Gastroesophageal sphincter (tissue), 3 donors: ENCODE results near the gene HMGXB3.

Experiments used
- EP300 ChIP-seq: sonication (generic); formaldehyde crosslinking; IDR thresholded peaks from one replicate; pipeline ENCODE4 v1.6.1; 2017; ENCODE audit warnings: antibody characterized with exemption, mild to moderate bottlenecking
- POLR2A ChIP-seq, 2 donors: fragments of 450-650 bp; IDR thresholded peaks; one replicate each; pipeline ENCODE4 v1.6.1; 2017; ENCODE audit warnings: antibody characterized with exemption in 2 of 2, mild to moderate bottlenecking in 2 of 2, moderate library complexity in 1 of 2
- POLR2AphosphoS5 ChIP-seq: sonication (generic); formaldehyde crosslinking; IDR thresholded peaks from one replicate; pipeline ENCODE4 v1.6.1; 2017; ENCODE audit warnings: antibody characterized with exemption
- TF ChIP-seq, protein P1 (sequence below), 4 experiments: fragments of 200-600 bp in 2 of 4; fragments of 450-650 bp in 2 of 4; sonication (generic) in 1 of 4; IDR thresholded peaks; one replicate each; pipeline ENCODE4 v1.5.1; 2017 to 2019; ENCODE audit warnings: antibody characterized with exemption in 4 of 4, mild to moderate bottlenecking in 2 of 4, moderate library complexity in 2 of 4

DNA sequence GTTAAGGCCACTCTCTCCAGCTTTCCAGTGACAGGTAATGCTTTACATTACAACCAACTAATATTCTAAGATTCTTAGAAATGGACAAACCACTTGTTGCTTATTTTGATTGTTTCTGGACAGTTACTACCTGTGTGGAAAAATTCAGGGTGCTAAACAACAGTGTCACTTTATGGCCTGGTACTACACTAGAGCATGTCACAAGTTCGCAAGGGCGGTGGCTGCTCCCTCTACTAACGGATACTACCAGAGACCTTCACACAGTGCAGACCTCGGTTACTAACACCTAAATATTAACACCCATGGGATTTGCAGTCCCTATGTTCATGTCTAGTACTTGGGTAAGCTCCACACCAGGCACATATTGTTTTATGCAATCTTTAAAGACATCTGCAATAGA lies 13.4 kb downstream of the HMGXB3 start:
- TF ChIP-seq POLR2AphosphoS5 (no peak), POLR2A (IDR thresholded peaks at IDR 0.05) (no peak), EP300 (no peak)
- TF ChIP-seq, protein P1, sequence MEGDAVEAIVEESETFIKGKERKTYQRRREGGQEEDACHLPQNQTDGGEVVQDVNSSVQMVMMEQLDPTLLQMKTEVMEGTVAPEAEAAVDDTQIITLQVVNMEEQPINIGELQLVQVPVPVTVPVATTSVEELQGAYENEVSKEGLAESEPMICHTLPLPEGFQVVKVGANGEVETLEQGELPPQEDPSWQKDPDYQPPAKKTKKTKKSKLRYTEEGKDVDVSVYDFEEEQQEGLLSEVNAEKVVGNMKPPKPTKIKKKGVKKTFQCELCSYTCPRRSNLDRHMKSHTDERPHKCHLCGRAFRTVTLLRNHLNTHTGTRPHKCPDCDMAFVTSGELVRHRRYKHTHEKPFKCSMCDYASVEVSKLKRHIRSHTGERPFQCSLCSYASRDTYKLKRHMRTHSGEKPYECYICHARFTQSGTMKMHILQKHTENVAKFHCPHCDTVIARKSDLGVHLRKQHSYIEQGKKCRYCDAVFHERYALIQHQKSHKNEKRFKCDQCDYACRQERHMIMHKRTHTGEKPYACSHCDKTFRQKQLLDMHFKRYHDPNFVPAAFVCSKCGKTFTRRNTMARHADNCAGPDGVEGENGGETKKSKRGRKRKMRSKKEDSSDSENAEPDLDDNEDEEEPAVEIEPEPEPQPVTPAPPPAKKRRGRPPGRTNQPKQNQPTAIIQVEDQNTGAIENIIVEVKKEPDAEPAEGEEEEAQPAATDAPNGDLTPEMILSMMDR (IDR thresholded peaks at IDR 0.05): no peak
